ENCODE data around the gene VSX1.

GRCh38 chr20:25090492-25091429, 8.8 kb upstream of the VSX1 start:
- TF ChIP-seq CTCF (IDR thresholded peaks at IDR 0.05) = no peak
- no peak for TF ChIP-seq POLR2A (IDR thresholded peaks at IDR 0.05)
